ENCODE data around the gene SNAPC3.
"Not testable (repeated sequence)": the region's sequence is repeated elsewhere in the genome, so short reads cannot be mapped to it uniquely, and the experiment has no call there.

SNAPC3 gene

DNA sequence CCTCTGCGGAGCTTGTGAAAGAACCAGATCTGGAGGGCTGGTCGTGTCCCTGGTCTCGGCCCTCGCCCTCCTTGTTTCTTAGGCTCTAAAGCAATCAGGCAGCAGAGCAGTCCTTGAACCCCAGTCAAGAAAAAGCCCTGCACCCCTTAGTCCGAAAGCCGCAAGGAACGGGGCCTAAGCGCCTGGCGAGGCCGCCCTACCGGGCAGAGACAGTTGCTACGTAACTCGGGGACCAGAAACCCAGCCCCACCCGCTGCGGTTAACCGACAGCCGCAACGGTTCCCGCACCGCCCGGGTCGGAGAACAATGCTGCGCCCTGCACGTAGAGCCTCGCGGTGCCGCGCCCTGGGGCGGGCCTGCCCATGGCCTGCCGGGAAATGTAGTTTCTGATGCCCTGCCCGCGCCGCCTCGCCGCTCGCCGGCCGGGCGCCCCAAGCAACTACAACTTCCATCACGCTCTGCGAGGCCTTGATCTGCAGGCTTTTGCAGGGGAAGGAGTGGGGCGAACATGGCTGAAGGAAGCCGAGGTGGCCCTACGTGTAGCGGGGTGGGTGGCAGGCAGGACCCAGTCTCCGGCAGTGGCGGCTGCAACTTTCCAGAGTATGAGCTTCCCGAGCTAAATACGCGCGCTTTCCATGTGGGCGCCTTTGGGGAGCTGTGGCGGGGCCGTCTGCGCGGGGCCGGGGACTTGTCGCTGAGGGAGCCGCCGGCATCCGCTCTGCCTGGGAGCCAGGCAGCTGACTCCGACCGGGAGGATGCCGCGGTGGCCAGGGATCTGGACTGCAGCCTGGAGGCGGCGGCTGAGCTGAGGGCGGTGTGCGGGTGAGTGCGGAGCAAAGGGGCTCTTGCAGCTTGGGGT, at the start of gene SNAPC3:
Gene SNAPC3 (plus strand): TSS at position 505 of the 859 bp plus-strand sequence. CDS start 4 bp downstream, at position 509.
- peak; percentile 95 for DNase-seq (ENCODE audit: low read depth)
- TF ChIP-seq, protein P1, sequence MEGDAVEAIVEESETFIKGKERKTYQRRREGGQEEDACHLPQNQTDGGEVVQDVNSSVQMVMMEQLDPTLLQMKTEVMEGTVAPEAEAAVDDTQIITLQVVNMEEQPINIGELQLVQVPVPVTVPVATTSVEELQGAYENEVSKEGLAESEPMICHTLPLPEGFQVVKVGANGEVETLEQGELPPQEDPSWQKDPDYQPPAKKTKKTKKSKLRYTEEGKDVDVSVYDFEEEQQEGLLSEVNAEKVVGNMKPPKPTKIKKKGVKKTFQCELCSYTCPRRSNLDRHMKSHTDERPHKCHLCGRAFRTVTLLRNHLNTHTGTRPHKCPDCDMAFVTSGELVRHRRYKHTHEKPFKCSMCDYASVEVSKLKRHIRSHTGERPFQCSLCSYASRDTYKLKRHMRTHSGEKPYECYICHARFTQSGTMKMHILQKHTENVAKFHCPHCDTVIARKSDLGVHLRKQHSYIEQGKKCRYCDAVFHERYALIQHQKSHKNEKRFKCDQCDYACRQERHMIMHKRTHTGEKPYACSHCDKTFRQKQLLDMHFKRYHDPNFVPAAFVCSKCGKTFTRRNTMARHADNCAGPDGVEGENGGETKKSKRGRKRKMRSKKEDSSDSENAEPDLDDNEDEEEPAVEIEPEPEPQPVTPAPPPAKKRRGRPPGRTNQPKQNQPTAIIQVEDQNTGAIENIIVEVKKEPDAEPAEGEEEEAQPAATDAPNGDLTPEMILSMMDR (IDR thresholded peaks at IDR 0.05; ENCODE audit: low read length, missing control alignments) = no peak
- H3K4me3 ChIP-seq (replicated peaks; ENCODE audit: low read depth, low read length) = peak within 1 kb of the TSS; percentile 95

DNA sequence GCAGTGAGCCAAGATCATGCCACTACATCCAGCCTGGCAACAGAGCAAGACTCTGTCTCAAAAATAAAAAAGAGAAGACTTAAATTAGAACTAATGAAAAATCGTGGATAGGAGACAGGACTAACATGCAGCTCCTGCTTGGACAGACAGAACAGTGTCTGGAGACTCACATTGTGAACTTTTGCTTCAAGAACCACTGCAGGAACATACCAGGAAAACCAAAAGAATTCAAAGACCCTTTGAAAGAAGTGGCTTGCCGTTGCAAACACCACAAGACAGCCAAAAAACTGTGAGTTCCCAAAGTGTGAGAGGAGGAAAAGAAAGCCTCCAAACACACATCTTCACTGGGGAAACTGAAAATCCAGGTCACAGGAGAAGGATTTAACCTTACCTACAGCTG, 48.8 kb upstream of the SNAPC3 start:
- TF ChIP-seq, protein P1 (IDR thresholded peaks at IDR 0.05; ENCODE audit: low read length, missing control alignments) = no peak
- DNase-seq (ENCODE audit: low read depth) = peak; percentile 8
- no peak overlapping the region for H3K4me3 ChIP-seq (replicated peaks; ENCODE audit: low read depth, low read length)

DNA sequence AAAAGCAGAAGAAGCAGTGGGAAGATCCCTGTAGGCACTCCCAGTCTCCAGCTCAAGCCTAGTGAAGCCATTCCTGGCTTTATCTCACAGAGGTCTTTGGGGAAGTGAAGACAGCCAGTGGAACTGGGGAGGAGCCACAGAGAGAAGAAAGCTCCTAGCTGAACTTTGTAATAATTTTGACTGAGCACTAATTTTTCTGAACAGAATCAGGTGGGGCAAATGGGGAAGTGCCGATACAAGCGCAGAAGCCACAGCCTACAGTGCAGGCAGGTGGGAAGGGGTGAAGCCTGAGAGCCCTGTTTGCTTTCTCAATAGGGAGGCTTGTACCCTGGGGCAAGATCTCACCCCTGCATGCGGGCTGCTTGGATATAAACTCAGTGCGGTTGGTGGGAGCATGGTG, 48.4 kb upstream of the SNAPC3 start:
- H3K4me3 ChIP-seq (replicated peaks; ENCODE audit: low read depth, low read length) = no peak overlapping the region
- no peak for DNase-seq (ENCODE audit: low read depth)
- TF ChIP-seq, protein P1 (IDR thresholded peaks at IDR 0.05; ENCODE audit: low read length, missing control alignments) = no peak

DNA sequence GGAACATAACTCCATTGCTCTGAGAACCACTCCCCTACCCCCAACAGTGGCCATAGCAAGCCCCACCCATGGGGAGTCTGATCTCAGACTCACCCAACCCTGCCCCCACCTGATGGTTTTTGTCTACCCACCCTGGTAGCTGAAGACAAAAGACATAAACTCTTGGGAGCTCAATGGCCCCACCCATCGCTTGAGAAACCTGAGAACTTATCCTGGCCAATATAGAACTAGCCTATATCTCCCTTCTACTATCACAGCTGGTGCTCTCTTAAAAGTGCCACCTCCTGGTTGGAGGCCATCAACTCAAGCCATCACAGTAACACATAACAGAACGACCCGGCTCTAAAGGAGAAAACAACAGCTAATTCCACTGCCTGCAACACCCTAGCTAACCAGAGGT, 47.9 kb upstream of the SNAPC3 start:
- H3K4me3 ChIP-seq (replicated peaks; ENCODE audit: low read depth, low read length) = no peak overlapping the region
- TF ChIP-seq, protein P1 (IDR thresholded peaks at IDR 0.05; ENCODE audit: low read length, missing control alignments) = no peak
- no peak for DNase-seq (ENCODE audit: low read depth)

DNA sequence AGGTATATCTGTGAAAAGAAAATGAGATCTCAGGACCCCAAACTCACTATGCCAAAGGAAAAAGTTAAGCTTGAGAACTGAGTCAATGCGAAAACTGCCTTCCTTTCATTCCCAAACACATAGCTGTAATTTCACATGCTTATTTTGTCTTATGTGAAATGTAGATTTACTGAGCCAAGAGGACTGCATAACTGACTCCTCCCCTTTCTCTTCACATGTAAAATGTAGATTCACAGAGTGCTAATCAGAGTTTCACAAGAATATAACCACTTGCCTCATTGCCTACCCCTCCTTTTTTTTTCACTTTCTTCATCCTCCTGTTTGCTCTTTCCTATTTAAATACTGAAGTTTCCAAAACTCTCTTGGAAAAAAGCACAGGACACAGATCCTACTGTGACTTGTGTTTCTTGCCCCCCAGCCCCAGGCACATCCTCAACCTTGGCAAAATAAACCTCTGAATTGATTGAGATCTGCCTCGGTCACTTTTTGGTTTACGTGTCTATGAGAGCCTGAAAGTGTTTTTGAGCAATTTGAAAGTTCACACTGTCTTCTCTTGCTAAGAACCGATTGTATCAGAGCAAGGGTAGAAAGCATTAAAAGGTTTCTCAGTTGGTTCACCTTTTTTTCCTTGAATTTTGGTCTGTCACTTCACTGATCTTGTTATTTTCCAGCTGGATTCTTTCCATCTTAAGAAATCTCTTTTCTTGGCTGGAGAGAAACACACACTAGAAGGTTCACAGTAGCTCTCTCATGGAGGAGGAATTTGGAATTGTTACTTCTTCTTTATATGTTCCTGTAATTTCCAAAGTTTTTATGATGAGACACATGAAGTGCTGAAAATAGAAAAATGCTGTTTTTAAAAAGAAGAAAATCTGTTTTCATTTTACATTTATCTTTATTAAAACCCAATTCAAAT, 44.8 kb upstream of the SNAPC3 start:
- TF ChIP-seq, protein P1 (IDR thresholded peaks at IDR 0.05; ENCODE audit: low read length, missing control alignments) = no peak
- peak; percentile 20 for DNase-seq (ENCODE audit: low read depth)
- H3K4me3 ChIP-seq (replicated peaks; ENCODE audit: low read depth, low read length) = no peak overlapping the region

DNA sequence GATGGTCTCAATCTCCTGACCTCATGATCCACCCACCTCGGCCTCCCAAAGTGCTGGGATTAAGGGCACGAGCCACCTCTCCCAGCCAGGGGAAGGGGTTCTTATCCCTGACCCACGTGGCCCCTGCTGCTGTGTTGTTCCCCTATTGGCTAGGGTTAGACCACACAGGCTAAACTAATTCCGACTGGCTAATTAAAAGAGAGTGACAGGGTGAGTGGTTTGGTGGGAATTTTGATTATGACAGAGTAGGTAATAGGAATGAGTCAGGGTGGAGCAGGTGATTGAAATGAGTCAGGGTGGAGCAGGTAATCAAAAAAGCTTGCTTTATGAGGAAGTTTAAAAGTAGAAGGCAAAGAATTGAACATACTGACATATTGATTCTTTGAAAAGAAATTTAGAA, 43.4 kb upstream of the SNAPC3 start:
- DNase-seq (ENCODE audit: low read depth); H3K4me3 ChIP-seq (replicated peaks; ENCODE audit: low read depth, low read length): not testable (repeated sequence)

DNA sequence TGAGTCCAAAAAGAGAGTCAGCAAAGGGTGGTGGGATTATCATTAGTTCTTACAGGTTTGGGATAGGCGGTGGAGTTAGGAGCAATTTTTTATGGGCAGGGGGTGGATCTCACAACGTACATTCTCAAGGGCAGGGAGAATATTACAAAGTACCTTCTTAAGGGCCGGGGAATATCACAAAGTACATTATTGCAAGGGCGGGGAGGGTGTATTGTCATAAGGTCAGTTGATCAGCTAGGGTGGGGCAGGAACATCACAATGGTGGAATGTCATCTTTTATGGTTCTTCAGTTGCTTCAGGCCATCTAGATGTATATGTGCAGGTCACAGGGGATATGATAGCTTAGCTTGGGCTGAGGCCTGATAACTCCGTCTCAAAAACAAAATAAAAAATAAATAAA, 42.8 kb upstream of the SNAPC3 start:
- H3K4me3 ChIP-seq (replicated peaks; ENCODE audit: low read depth, low read length); DNase-seq (ENCODE audit: low read depth): not testable (repeated sequence)

Measured in fibroblast of pulmonary artery (primary cell).